ENCODE data around the gene TLK2.

GRCh38 chr17:62616993-62617893, 138.6 kb downstream of the TLK2 start:
- TF ChIP-seq EZH2 (IDR thresholded peaks at IDR 0.05; ENCODE audit: borderline replicate concordance, insufficient read depth, low read length, poor library complexity, severe bottlenecking) = no peak
- no peak for TF ChIP-seq RAD21 (conservative IDR thresholded peaks at IDR 0.05)
- no peak for TF ChIP-seq POLR2AphosphoS5 (IDR thresholded peaks at IDR 0.05)

All from neural cell (in vitro differentiated cells).